ENCODE measurements around the gene MYRFL.

DNA sequence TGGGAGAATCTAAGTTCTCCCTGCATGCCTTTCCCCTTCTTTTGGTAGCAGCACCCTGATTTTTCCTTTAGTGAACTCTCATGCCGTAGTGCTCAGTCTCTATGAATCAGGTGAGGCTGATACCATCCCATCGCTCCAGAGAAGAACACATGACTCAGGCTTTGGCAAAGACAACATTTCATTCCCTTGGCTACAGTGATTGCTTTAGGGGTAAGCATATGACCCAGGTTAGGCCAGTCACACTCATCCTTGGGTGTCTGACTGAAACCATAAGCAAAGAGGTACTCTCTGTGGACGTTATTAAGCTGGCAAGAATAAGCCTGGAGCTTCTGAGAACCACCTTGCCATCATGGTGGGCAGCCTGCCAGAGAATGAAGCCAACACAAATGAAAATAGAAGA is 141.8 kb downstream of the MYRFL start:
- TF ChIP-seq, protein P1, sequence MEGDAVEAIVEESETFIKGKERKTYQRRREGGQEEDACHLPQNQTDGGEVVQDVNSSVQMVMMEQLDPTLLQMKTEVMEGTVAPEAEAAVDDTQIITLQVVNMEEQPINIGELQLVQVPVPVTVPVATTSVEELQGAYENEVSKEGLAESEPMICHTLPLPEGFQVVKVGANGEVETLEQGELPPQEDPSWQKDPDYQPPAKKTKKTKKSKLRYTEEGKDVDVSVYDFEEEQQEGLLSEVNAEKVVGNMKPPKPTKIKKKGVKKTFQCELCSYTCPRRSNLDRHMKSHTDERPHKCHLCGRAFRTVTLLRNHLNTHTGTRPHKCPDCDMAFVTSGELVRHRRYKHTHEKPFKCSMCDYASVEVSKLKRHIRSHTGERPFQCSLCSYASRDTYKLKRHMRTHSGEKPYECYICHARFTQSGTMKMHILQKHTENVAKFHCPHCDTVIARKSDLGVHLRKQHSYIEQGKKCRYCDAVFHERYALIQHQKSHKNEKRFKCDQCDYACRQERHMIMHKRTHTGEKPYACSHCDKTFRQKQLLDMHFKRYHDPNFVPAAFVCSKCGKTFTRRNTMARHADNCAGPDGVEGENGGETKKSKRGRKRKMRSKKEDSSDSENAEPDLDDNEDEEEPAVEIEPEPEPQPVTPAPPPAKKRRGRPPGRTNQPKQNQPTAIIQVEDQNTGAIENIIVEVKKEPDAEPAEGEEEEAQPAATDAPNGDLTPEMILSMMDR (IDR thresholded peaks at IDR 0.05), result no peak
- TF ChIP-seq POLR2A (IDR thresholded peaks at IDR 0.05), result no peak

Measured in lower leg skin (tissue), 3 donors.